HepG2 (cell line): ENCODE measurements around the gene LHX3.

Experiments
- ARID2 ChIP-seq: sonication (generic); formaldehyde crosslinking; IDR thresholded peaks from 2 replicates; pipeline ENCODE4 v1.8.1; 2022; ENCODE audit warnings: mild to moderate bottlenecking, missing genetic modification reagents, borderline replicate concordance
- CREB1 ChIP-seq, 2 experiments: fragments of 450-650 bp in 1 of 2; IDR thresholded peaks; 2 replicates each; pipeline ENCODE4 v1.6.1; 2016 to 2017; ENCODE audit warnings: control low read depth in 1 of 2, mild to moderate bottlenecking in 1 of 2, missing compliant biosample characterization in 1 of 2, missing genetic modification characterization in 1 of 2
- KLF16 ChIP-seq, 2 experiments: sonication (generic) in 1 of 2; formaldehyde crosslinking in 1 of 2; IDR thresholded peaks; 2 replicates each; pipeline versions ENCODE4 v1.6.1 to v1.8.0; 2016 to 2023; ENCODE audit warnings: missing genetic modification reagents in 2 of 2, missing compliant biosample characterization in 1 of 2
- RAD21 ChIP-seq: fragments of 450-650 bp; formaldehyde crosslinking; IDR thresholded peaks from 2 replicates; pipeline ENCODE4 v1.5.0; 2020; ENCODE audit warnings: mild to moderate bottlenecking
- SAFB2 ChIP-seq: sonication (generic); formaldehyde crosslinking; IDR thresholded peaks from 2 replicates; pipeline ENCODE4 v1.5.1; 2020; ENCODE audit warnings: missing genetic modification reagents, low read depth, mild to moderate bottlenecking, borderline replicate concordance
- YY1 ChIP-seq: IDR thresholded peaks from 2 replicates; pipeline ENCODE4 v1.6.1; 2011; ENCODE audit warnings: low read length, low read depth, moderate library complexity, mild to moderate bottlenecking; ENCODE audit not compliant: insufficient read depth, insufficient replicate concordance
- ZBTB21 ChIP-seq: sonication (generic); formaldehyde crosslinking; IDR thresholded peaks from 2 replicates; pipeline ENCODE4 v1.4.0; 2020; ENCODE audit warnings: missing genetic modification reagents
- ZFP41 ChIP-seq: sonication (generic); formaldehyde crosslinking; IDR thresholded peaks from 2 replicates; pipeline ENCODE4 v1.4.0; 2020; ENCODE audit warnings: mild to moderate bottlenecking, missing genetic modification reagents, borderline replicate concordance
- ZFP90 ChIP-seq: sonication (generic); formaldehyde crosslinking; IDR thresholded peaks from 2 replicates; pipeline ENCODE4 v1.8.0; 2022; ENCODE audit warnings: missing genetic modification reagents, mild to moderate bottlenecking, inconsistent platforms, borderline replicate concordance
- ZNF121 ChIP-seq: sonication (generic); formaldehyde crosslinking; IDR thresholded peaks from 2 replicates; pipeline ENCODE4 v1.5.0; 2020; ENCODE audit warnings: mild to moderate bottlenecking, missing genetic modification reagents
- TF ChIP-seq, protein P1 (sequence below): sonication (generic); formaldehyde crosslinking; IDR thresholded peaks from 2 replicates; pipeline ENCODE4 v1.4.0; 2020; ENCODE audit warnings: mild to moderate bottlenecking, low read depth, missing genetic modification reagents
- TF ChIP-seq, protein P2 (sequence below): sonication (generic); formaldehyde crosslinking; IDR thresholded peaks from 2 replicates; pipeline ENCODE4 v1.5.0; 2020; ENCODE audit warnings: mild to moderate bottlenecking, missing genetic modification reagents, moderate library complexity

DNA sequence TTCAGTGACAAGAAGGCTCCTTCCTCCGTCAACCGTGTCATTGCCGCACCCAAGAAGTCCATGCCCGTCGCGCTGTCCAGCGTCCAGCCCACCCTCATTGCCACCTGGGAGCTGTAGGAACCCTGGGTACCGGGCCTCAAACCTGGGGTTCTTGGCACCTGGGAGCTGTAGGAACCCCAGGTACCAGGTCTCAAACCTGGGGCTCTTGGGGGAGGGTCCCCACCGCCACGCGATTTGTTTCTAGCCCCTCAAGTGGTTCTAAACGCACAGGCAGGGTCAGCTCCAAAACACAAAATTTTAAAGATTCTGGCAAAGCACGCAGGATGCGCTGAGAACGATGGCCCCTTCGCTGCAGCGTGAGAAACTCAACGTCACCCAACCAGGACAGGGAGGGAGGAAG is 17.7 kb downstream of the LHX3 start:
- TF ChIP-seq ZNF121 (no peak), KLF16 (CRISPR knock-in tag; IDR thresholded peaks at IDR 0.05) (no peak), ZFP90 (CRISPR knock-in tag) (no peak), ZBTB21 (CRISPR knock-in tag) (no peak), SAFB2 (CRISPR knock-in tag) (no peak), ARID2 (no peak), ZFP41 (CRISPR knock-in tag) (no peak), YY1 (no peak), CREB1 (IDR thresholded peaks at IDR 0.05) (no peak), CREB1 (CRISPR knock-in tag; IDR thresholded peaks at IDR 0.05) (no peak), RAD21 (no peak)
- TF ChIP-seq, protein P1, sequence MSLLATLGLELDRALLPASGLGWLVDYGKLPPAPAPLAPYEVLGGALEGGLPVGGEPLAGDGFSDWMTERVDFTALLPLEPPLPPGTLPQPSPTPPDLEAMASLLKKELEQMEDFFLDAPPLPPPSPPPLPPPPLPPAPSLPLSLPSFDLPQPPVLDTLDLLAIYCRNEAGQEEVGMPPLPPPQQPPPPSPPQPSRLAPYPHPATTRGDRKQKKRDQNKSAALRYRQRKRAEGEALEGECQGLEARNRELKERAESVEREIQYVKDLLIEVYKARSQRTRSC (CRISPR knock-in tag) = no peak
- TF ChIP-seq, protein P2, sequence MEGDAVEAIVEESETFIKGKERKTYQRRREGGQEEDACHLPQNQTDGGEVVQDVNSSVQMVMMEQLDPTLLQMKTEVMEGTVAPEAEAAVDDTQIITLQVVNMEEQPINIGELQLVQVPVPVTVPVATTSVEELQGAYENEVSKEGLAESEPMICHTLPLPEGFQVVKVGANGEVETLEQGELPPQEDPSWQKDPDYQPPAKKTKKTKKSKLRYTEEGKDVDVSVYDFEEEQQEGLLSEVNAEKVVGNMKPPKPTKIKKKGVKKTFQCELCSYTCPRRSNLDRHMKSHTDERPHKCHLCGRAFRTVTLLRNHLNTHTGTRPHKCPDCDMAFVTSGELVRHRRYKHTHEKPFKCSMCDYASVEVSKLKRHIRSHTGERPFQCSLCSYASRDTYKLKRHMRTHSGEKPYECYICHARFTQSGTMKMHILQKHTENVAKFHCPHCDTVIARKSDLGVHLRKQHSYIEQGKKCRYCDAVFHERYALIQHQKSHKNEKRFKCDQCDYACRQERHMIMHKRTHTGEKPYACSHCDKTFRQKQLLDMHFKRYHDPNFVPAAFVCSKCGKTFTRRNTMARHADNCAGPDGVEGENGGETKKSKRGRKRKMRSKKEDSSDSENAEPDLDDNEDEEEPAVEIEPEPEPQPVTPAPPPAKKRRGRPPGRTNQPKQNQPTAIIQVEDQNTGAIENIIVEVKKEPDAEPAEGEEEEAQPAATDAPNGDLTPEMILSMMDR (CRISPR knock-in tag) = no peak
